22Rv1 (cell line): ENCODE measurements around the gene ANKRD39.

Experiments used
- H3K27ac ChIP-seq: fragments of 450-650 bp; 2 replicates; pipeline ENCODE4 v1.5.1; 2017
- ZFX ChIP-seq: fragments of 450-650 bp; IDR thresholded peaks from 2 replicates; pipeline ENCODE4 v1.6.1; 2017; ENCODE audit warnings: antibody characterized with exemption, borderline replicate concordance
- TF ChIP-seq, protein P1 (sequence below): fragments of 450-650 bp; IDR thresholded peaks from 2 replicates; pipeline ENCODE4 v1.5.1; 2017; ENCODE audit warnings: mild to moderate bottlenecking

ANKRD39 gene

DNA sequence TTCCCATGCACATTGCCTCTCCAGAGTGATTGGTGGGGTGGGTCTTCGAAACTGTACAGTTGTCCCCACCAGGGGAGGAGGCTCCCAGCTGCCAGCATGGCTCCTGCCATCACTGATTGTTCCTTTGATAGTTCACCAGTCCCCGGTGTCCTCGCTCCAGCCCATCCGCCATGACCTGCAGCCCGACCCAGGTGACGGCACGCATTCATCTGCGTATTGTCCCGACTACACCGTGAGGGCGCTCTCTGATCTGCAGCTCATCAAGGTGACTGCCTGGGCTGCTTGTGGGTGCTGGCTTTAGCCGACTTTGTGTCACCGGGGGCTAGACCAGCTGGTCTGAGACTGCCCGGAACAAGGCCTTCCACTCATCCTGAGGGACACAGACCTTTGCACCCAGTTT lies 29.4 kb downstream of the ANKRD39 start:
- H3K27ac ChIP-seq = no peak overlapping the region
- TF ChIP-seq, protein P1, sequence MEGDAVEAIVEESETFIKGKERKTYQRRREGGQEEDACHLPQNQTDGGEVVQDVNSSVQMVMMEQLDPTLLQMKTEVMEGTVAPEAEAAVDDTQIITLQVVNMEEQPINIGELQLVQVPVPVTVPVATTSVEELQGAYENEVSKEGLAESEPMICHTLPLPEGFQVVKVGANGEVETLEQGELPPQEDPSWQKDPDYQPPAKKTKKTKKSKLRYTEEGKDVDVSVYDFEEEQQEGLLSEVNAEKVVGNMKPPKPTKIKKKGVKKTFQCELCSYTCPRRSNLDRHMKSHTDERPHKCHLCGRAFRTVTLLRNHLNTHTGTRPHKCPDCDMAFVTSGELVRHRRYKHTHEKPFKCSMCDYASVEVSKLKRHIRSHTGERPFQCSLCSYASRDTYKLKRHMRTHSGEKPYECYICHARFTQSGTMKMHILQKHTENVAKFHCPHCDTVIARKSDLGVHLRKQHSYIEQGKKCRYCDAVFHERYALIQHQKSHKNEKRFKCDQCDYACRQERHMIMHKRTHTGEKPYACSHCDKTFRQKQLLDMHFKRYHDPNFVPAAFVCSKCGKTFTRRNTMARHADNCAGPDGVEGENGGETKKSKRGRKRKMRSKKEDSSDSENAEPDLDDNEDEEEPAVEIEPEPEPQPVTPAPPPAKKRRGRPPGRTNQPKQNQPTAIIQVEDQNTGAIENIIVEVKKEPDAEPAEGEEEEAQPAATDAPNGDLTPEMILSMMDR = no peak
- TF ChIP-seq ZFX = no peak

DNA sequence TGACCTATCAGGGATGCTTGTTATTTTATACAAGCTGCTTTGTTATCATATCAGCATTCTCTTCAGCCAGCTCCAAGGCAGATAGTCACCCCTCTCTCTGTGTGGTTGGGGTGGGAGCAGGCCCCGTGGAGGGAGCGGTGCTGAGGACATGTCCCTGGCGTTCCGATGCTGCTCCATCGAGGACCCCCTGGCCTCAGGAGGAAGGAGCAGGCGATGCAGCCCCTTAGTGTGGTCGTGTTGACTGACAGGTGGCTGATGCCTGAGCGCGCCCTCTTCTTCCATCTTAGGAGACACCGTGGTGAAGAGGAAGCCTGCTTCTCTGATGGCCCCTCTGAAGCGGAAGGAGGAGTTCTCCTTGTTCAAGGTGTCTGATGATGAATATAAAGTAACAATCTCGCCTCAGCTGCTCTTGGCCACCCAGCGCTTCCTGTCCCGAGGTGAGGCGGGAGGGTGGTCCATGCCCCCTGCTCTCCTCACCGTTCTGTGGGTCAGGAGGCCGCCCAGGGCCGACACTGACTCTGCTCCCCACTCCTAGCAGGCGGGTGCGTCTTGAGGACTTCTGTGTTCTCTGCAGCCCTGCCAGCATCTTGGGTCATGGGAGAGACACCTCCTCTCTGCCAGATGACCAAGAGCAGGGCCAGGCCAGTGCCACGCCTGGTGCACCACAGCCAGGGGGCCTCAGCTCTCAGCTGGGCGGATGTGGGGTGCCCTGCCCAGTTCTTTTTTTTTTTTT lies 31.1 kb downstream of the ANKRD39 start:
- TF ChIP-seq, protein P1 = no peak
- TF ChIP-seq ZFX = no peak
- H3K27ac ChIP-seq = no peak overlapping the region

DNA sequence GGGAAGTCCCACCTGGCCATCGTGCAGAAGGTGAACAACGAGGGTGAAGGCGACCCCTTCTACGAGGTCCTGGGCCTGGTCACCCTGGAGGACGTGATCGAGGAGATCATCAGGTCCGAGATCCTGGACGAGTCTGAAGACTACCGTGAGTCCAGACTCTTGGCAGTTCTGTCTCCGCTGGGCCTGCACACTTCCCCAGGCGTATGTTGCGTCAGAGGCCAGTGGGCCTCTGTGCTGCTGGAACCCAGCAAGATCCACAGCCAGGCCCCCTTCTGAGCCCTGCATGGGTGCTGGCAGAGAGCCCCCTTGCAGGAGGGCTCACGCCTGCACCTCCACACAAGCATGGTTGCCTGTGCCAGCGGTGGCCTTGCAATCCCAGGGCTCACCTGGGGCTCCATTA lies 32.8 kb downstream of the ANKRD39 start:
- TF ChIP-seq ZFX = no peak
- TF ChIP-seq, protein P1 = no peak
- H3K27ac ChIP-seq = no peak overlapping the region

DNA sequence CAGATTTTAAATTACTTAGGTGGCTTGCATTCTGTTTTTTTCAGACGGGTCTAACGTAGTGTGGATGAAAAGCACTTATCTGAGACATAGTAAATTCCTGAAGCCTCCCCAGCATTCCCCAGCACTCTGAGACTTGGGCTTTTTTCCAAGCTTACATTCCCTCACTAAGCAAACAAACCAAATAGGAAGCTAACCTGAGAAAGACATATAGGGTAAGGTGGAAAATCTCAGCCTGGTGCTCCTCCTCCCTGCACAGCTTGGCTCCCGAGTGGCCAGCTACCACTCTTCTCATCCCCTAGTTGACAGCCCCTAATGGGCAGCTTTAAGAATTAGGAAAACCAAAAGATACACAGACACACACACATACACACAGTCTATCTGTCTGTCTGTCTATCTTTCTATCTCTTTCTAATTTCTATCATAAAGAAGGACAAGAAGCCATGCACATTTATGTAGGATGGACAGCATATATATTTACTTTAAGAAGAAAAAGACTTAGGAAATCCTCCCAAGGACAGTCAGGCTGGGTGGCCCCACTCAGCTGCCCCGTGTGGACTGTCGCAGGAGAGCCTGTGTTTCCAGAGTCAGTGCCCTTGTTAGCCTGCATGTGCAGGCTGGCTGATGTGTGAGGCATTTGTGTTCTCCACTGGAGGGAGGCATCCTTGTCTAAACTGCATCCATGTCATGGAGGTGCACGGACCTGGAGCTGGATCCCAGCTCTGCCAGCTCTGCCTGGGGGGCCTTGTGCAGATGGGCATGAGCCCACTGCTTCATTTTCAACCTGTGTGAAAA lies 33.5 kb downstream of the ANKRD39 start:
- H3K27ac ChIP-seq = peak overlapping the region; percentile 40
- TF ChIP-seq, protein P1 = no peak
- TF ChIP-seq ZFX = no peak

DNA sequence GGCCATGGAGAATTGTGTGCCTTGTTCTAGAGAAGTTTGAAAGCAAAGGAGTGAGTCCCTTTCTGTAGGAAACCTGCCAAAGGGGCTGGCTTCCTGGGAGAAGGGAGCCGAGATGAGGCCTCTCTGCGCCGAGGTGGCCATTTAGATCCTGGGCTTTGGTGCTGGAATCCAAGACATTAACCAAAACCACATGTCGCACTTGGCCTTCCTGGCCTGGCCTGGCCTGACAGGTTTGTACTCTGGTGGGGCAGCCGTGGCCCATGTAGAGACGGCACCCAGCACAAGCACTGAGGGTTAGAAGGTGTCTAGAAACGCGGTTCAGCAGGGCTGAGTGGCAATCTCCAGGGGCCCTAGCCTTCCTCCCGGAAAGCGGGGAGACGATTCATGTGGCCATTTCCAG lies 34.6 kb downstream of the ANKRD39 start:
- H3K27ac ChIP-seq = peak overlapping the region; percentile 40; the same call in 1 of the 2 replicates
- TF ChIP-seq, protein P1 = no peak
- no peak for TF ChIP-seq ZFX

DNA sequence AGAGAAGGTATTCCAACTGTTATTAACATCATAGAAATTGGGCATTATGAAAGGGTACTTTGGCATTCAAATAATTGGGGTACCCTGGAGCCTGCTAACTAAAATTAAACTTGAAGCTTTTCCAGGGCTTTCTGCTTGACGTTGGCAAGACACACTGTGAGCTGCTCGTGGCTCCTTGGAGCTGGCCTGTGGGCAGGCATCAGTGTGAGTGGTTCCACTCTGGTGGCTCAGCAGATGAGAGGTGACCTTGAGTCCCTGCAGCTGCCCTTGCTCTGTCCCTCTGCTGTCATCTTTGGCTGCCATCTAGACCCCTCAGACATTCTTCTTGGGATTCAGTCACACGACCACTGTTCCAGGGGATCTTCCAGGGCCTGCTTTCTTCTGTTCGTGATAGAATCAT lies 35.0 kb downstream of the ANKRD39 start:
- H3K27ac ChIP-seq = 0 out of 2 replicates have a peak overlapping the region, but pooled peaks have one; percentile 40
- TF ChIP-seq, protein P1 = no peak
- TF ChIP-seq ZFX = no peak
